NT2/D1 (cell line): ENCODE results near the gene LARGE1.

Experiments
- DNase-seq: peaks from one replicate; pipeline ENCODE4 v3.0.0-alpha.2; 2011; ENCODE audit warnings: low read depth, low spot score
- H3K27me3 ChIP-seq: 2 replicates; pipeline ENCODE4 v1.6.0; 2011; ENCODE audit warnings: mild to moderate bottlenecking; ENCODE audit not compliant: insufficient read length, insufficient read depth
- H3K36me3 ChIP-seq: 2 replicates; pipeline ENCODE4 v1.6.1; 2011; ENCODE audit warnings: mild to moderate bottlenecking, low read length, mixed read lengths; ENCODE audit not compliant: insufficient read depth, insufficient read length
- H3K4me1 ChIP-seq: 2 replicates; pipeline ENCODE4 v1.5.1; 2011; ENCODE audit not compliant: insufficient read depth, insufficient read length
- H3K4me3 ChIP-seq: 2 replicates; pipeline ENCODE4 v1.5.1; 2011; ENCODE audit warnings: low read depth; ENCODE audit not compliant: insufficient read length
- H3K9ac ChIP-seq: 2 replicates; pipeline ENCODE4 v1.6.0; 2011; ENCODE audit warnings: low read depth; ENCODE audit not compliant: insufficient read length
- H3K9me3 ChIP-seq: 2 replicates; pipeline ENCODE4 v1.5.1; 2011; ENCODE audit warnings: mild to moderate bottlenecking, low read length; ENCODE audit not compliant: insufficient read depth
- SUZ12 ChIP-seq: IDR thresholded peaks from 2 replicates; pipeline ENCODE4 v1.6.1; 2011; ENCODE audit not compliant: insufficient read length, insufficient read depth; ENCODE audit errors: extremely low read depth
- YY1 ChIP-seq: IDR thresholded peaks from 2 replicates; pipeline ENCODE4 v1.6.1; 2011; ENCODE audit not compliant: insufficient read length, insufficient read depth
- ZNF274 ChIP-seq: IDR thresholded peaks from 2 replicates; pipeline ENCODE4 v1.6.1; 2011; ENCODE audit warnings: mild to moderate bottlenecking, low read depth, low read length

The LARGE1 gene

DNA sequence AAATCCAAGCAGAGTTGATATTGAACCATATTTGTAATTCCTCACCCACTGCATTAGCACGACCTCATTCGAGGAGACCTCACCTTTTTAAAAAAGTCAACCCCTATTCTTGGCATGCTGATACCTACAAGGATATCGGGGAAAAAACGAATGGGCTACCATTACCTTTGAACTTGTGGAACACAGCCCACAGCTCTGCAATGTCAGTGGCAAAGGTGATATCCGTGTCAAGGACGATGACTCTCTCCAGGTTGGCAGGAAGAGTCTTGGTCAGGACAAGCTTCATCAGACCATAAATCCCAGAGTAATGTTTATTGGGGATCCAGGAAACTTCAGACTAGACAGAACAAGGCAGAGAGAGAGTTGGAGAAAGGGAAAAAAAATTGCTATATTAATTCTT lies 355.6 kb downstream of the LARGE1 start:
- DNase-seq = no peak
- Histone ChIP-seq H3K27me3 (no peaks in the 10 kb centered on the region), H3K9me3 (no peaks in the 10 kb centered on the region), H3K4me1 (peaks cover 3% of the 10 kb centered on the region), H3K36me3 (peaks cover 2% of the 10 kb centered on the region), H3K4me3 (no peak overlapping the region), H3K9ac (no peak overlapping the region)
- TF ChIP-seq SUZ12 (no peak), ZNF274 (no peak), YY1 (no peak)

GRCh38 chr22:33563220-33563964 lies 356.9 kb downstream of the LARGE1 start:
- peaks cover 2% of the 10 kb centered on the region for H3K36me3 ChIP-seq
- H3K4me3 ChIP-seq = no peak overlapping the region
- no peaks in the 10 kb centered on the region for H3K9me3 ChIP-seq
- H3K4me1 ChIP-seq = peaks cover 3% of the 10 kb centered on the region
- DNase-seq = no peak
- no peak for TF ChIP-seq YY1
- no peak for TF ChIP-seq SUZ12
- no peak for TF ChIP-seq ZNF274
- no peaks in the 10 kb centered on the region for H3K27me3 ChIP-seq
- no peak overlapping the region for H3K9ac ChIP-seq

- H3K36me3 ChIP-seq = peaks cover 2% of the 10 kb centered on the region
- no peak overlapping the region for H3K4me3 ChIP-seq
- no peak for DNase-seq
- H3K9ac ChIP-seq = no peak overlapping the region
- no peaks in the 10 kb centered on the region for H3K27me3 ChIP-seq
- H3K9me3 ChIP-seq = no peaks in the 10 kb centered on the region
- peaks cover 3% of the 10 kb centered on the region for H3K4me1 ChIP-seq
- TF ChIP-seq YY1 (no peak), SUZ12 (no peak), ZNF274 (no peak)
These were observed 357.8 kb downstream of the LARGE1 start for GRCh38 chr22:33562501-33562900.

GRCh38 chr22:33561149-33561807 lies 359.0 kb downstream of the LARGE1 start:
- DNase-seq = no peak
- no peaks in the 10 kb centered on the region for H3K27me3 ChIP-seq
- H3K4me1 ChIP-seq = peaks cover 3% of the 10 kb centered on the region
- TF ChIP-seq YY1 (no peak), SUZ12 (no peak), ZNF274 (no peak)
- no peak overlapping the region for H3K9ac ChIP-seq
- H3K4me3 ChIP-seq = no peak overlapping the region
- peaks cover 2% of the 10 kb centered on the region for H3K36me3 ChIP-seq
- H3K9me3 ChIP-seq = no peaks in the 10 kb centered on the region

DNA sequence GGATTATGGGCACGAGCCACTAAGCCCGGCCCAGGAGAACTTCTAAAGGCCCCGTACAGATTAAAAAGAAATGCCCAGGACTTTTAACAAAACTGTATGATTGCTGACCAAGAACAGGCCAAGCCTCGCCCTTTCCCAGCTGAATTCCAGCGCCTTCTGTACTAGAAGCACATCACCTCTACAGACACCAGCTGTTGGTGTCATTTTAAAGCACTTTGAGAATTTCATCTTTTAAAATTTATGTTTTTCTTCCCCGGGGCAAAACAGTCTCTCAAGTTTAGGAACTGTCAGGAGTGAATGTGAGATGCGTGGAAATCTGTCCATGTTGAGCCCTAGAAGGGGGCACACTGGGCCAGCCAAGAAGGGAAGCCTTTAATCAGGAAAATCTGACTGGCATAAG lies 362.4 kb downstream of the LARGE1 start:
- Histone ChIP-seq H3K9ac (no peak overlapping the region), H3K9me3 (no peaks in the 10 kb centered on the region), H3K27me3 (no peaks in the 10 kb centered on the region), H3K4me3 (no peak overlapping the region), H3K4me1 (peaks cover 3% of the 10 kb centered on the region), H3K36me3 (peaks cover 2% of the 10 kb centered on the region)
- DNase-seq = no peak
- no peak for TF ChIP-seq ZNF274
- TF ChIP-seq SUZ12 = no peak
- no peak for TF ChIP-seq YY1

GRCh38 chr22:33555814-33556522 lies 364.3 kb downstream of the LARGE1 start:
- TF ChIP-seq SUZ12 (no peak), ZNF274 (no peak), YY1 (no peak)
- Histone ChIP-seq H3K9me3 (no peaks in the 10 kb centered on the region), H3K4me1 (peaks cover 3% of the 10 kb centered on the region), H3K4me3 (no peak overlapping the region), H3K9ac (no peak overlapping the region), H3K36me3 (no peaks in the 10 kb centered on the region), H3K27me3 (no peaks in the 10 kb centered on the region)
- no peak for DNase-seq

- Histone ChIP-seq H3K9me3 (no peaks in the 10 kb centered on the region), H3K4me3 (no peak overlapping the region), H3K4me1 (no peaks in the 10 kb centered on the region), H3K27me3 (no peaks in the 10 kb centered on the region), H3K9ac (no peak overlapping the region), H3K36me3 (no peaks in the 10 kb centered on the region)
- no peak for DNase-seq
- TF ChIP-seq YY1 (no peak), SUZ12 (no peak), ZNF274 (no peak)
These were observed 366.8 kb downstream of the LARGE1 start for GRCh38 chr22:33553493-33553892.
